GM12891 (cell line): ENCODE measurements around the gene ZMIZ1.

Source experiments
- PAX5 ChIP-seq: IDR thresholded peaks from 2 replicates; pipeline ENCODE4 v1.6.1; 2011; ENCODE audit warnings: low read length, moderate library complexity, mild to moderate bottlenecking; ENCODE audit not compliant: insufficient read depth, severe bottlenecking
- POLR2A ChIP-seq: IDR thresholded peaks from 2 replicates; pipeline ENCODE4 v1.6.1; 2011; ENCODE audit warnings: low read depth, low read length, control low read depth
- POLR2AphosphoS5 ChIP-seq: IDR thresholded peaks from 2 replicates; pipeline ENCODE4 v1.6.1; 2011; ENCODE audit warnings: low read depth, low read length, control low read depth
- POU2F2 ChIP-seq: IDR thresholded peaks from 2 replicates; pipeline ENCODE4 v1.6.1; 2011; ENCODE audit warnings: low read depth, mild to moderate bottlenecking, control low read depth, low read length, moderate library complexity
- TAF1 ChIP-seq: IDR thresholded peaks from 2 replicates; pipeline ENCODE4 v1.6.1; 2011; ENCODE audit warnings: low read depth, low read length, control low read depth

DNA sequence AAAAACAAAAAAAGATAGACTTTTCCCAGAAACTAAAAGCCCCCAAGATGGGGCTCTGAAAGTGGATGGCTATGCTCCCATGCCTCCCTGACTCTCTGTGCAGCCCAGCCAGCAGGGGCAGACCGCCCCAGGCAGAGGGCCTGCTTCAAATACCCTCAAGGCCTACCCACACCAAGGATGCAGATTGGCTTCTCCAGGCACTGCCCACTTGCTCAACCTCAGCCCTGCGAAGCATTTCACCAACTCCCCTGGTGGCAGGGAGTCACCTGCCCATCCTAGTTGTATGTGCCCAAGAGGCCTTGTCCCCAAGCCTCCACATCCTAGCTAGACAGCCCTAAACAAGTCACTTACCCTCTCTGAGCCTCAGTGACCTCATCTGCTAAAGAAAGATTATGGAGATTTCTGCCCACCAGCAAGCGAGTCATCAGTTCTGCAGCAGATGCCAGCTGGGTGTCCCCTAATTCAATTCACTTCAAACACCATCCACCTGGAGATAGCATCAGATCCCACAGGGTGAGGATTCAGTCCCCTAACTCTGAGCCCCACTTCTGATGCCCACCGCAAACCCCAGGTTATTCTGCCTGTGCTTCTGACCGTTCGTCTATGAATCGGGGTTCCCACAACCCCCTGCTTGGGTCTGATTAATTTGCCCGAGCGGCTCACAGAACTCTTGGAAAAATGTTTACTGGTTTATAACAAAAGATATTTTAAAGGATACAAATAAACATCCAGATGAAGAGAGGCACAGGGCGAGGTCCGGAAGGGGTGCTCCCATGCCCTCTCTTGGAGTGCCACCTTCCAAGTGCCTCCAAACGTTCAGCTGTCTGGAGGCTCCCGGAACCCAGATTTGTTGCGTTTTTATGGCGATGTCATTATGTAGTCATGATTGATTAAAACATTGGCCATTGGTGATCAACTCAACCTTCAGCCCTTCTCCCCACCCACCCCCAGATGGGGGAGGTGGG lies 18.6 kb upstream of the ZMIZ1 start:
- TF ChIP-seq POU2F2, result no peak
- TF ChIP-seq POLR2AphosphoS5, result no peak
- no peak for TF ChIP-seq POLR2A
- TF ChIP-seq PAX5, result no peak
- TF ChIP-seq TAF1, result no peak
